Prostate gland (tissue), 2 donors: ENCODE data around the gene CRLF1.

Source experiments
- CTCF ChIP-seq, 4 experiments: fragments of 200-600 bp in 2 of 4; fragments of 450-650 bp in 2 of 4; sonication (generic) in 2 of 4; IDR thresholded peaks; 1 replicate in 3 of 4; 2 replicates in 1 of 4; pipeline ENCODE4 v1.5.1; 2016 to 2019; ENCODE audit warnings: antibody characterized with exemption in 4 of 4, mild to moderate bottlenecking in 2 of 4, moderate library complexity in 2 of 4
- POLR2A ChIP-seq: fragments of 450-650 bp; IDR thresholded peaks from one replicate; pipeline ENCODE4 v1.6.1; 2016; ENCODE audit warnings: antibody characterized with exemption, mild to moderate bottlenecking
- POLR2AphosphoS5 ChIP-seq: sonication (generic); formaldehyde crosslinking; IDR thresholded peaks from one replicate; pipeline ENCODE4 v1.6.1; 2017; ENCODE audit warnings: antibody characterized with exemption

DNA sequence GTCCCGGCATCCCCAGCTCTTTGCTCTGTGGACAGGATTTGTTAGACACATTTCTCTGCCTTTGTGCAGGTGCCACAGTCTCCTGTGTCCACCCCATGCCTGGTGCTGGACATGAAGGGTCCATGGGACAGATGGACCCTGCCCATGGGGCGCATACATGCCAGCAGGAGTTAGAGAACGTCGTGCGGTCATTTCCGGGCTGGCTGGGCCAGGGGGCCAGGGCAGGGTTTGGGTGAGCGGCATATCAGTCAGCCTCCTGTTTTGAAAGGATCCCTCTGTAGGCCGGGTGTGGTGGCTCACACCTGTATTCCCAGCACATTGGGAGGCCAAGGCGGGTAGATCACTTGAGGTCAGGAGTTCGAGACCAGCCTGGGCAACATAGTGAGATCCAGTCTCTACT is 41.2 kb upstream of the CRLF1 start:
- no peak for TF ChIP-seq CTCF (IDR thresholded peaks at IDR 0.05)
- no peak for TF ChIP-seq POLR2A
- no peak for TF ChIP-seq POLR2AphosphoS5
